Vagina (tissue), 2 donors: Measurements from ENCODE around the gene TRAF3IP1.

Source experiments
- CTCF ChIP-seq, 3 experiments: fragments of 450-650 bp in 2 of 3; fragments of 200-600 bp in 1 of 3; sonication (generic) in 1 of 3; IDR thresholded peaks; one replicate each; pipeline ENCODE4 v1.5.1; 2017 to 2019; ENCODE audit warnings: antibody characterized with exemption in 3 of 3, mild to moderate bottlenecking in 2 of 3, moderate library complexity in 2 of 3
- POLR2A ChIP-seq, 2 donors: fragments of 450-650 bp; IDR thresholded peaks; one replicate each; pipeline ENCODE4 v1.6.1; 2017; ENCODE audit warnings: antibody characterized with exemption in 2 of 2, mild to moderate bottlenecking in 2 of 2, moderate library complexity in 2 of 2

DNA sequence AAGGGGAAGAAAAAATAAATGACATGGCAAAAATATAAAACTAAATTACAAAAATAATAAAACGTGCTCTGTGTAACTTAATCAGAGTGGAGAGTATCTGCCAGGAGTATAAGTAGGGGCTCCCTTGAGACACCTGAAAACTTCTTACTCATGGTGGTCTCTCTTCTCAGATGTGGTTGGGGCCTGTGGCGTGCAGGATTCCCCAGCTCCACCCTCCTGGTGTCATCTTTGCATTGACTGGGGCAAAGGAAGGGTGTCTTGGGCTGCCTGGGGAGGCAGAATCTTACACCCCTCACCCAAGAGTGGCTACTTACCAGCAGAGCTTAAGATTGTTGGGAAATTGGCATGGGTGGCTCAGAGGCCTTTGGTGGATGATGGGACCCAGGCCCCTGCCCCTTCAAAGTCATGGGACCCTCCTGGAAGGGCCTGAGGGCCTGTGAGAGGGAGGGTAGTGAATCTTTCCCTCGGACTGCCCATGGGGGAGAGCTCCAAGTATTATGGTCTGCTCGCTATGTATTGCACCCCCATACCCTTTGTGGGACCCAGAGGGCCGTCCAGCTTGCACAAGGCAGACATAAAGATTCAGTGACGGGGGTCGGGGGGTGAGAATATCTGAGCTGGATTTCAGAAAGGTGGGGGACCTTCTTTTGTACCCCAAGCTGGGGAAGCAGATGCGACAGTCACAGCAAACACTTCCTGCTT, 6.9 kb upstream of the TRAF3IP1 start:
- TF ChIP-seq CTCF (IDR thresholded peaks at IDR 0.05) (no peak), POLR2A (IDR thresholded peaks at IDR 0.05) (no peak)
